Glomerular visceral epithelial cell (primary cell): ENCODE results near the gene RAB3GAP1.

Experiments used
- DNase-seq: peaks from one replicate; pipeline ENCODE4 v3.0.0-alpha.2; 2016; ENCODE audit errors: extremely low spot score

RAB3GAP1 gene

GRCh38 chr2:135163901-135164300 lies 111.8 kb downstream of the RAB3GAP1 start:
- DNase-seq = no peak

DNA sequence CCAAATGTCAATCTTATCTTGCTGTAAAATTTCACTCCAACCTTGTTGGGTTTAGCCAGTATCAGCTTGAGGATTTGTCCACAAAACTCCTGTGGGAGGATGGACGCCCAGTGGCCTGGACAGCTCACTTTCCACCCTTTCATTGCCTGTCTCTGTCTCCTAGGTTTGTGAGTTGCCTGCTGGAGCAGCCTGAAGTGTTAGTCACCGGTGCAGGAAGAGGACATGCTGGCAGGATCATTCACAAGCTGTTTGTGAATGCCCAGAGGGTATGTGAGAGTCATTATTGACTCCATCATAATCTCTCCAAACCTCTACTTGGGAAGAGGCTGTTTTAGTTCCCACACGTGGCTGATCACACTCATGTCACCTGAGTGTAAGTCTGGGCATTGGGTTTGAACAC lies 112.3 kb downstream of the RAB3GAP1 start:
- peak; percentile 47 for DNase-seq

DNA sequence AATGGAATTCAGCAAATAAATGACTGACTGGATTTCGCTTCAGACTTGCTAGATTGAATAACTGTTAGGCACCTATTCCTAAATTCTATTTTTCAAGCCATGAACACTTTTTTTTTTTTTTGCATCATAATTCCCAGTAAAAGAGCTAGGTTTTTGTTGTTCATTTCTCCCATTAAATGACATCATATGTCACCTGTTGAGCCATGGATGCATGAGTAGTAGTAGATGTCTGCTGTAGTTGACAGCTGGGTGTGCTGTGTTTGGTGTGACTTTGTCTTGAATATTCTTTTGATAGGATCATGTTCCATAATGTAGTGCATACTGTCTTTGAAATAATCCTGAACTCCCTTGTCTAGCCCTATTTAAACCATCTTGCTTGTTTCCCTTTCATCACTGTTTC lies 115.2 kb downstream of the RAB3GAP1 start:
- DNase-seq = no peak

- DNase-seq = no peak
Observed at GRCh38 chr2:135168204-135168856, 116.2 kb downstream of the RAB3GAP1 start.

GRCh38 chr2:135169900-135170753 lies 118.0 kb downstream of the RAB3GAP1 start:
- no peak for DNase-seq

GRCh38 chr2:135174049-135174809 lies 122.1 kb downstream of the RAB3GAP1 start:
- DNase-seq = no peak

DNA sequence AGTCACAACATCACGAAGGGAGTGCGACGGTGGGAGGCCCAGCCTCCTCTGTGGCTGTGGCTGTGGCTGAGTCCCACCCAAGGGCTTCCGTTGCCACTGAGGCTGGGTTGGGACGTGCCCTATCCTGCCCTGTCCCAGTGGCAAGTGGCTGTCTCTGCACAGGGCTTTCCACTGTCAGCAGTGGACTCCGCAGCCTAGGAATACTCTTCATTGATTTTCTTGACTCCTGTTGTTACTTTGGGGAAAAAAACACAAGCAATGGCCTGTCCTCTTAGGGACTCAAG lies 122.7 kb downstream of the RAB3GAP1 start:
- no peak for DNase-seq

DNA sequence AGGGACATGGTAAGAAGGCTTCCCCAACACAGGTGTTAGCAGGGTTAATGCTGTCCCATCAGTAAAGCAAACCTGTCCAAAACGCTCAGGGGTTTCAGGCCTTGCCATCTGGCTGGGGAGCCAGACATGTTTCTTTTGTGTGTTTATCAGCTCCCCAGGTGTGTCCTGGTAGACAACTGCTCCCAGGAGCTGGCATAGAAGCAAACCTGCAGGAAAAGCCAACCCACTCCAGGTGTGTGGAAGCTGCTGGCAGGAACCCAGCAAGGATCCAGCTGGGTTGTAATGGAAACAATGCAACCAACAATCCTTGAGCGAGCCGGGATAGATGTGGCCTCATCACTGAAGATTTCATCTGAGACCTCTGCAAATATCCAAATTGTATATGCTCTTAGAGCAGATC lies 123.1 kb downstream of the RAB3GAP1 start:
- DNase-seq = no peak

DNA sequence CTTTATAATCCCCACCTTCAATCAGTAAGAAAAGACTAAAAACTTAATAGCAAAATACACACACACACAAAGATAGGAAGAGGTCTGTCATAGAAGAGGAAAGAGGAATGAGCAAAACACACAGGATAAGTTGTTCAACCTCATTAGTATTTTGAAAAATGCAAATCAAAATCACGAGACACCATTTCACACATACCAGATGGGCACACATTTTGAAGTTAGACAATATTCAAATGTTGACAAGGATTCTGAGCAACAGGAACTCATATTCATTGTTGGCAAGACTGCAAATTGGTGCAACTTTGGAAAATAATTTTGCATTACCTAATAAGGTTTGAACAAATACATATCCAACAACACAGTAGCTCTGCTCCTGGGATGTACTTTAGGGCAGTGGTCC lies 127.6 kb downstream of the RAB3GAP1 start:
- DNase-seq = no peak

DNA sequence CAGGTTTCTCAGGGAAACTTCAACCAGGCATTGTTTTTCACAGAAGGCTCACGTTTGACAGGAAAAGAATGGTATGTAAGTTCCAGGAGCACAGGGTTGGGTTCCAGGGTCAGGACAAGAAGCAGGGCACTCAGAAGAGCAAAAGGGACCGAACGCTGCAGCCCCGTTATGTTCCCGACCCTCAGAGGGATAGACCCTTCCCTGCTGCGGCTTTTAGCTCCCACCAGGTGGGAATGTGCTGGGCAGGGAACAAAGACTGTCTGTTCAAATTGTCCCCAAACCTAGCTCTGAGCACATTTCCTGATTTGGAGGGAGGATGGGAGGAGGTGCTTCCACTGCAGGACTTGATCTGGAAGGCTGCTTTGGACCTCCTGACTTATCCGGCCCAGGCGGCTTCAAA lies 130.1 kb downstream of the RAB3GAP1 start:
- no peak for DNase-seq

DNA sequence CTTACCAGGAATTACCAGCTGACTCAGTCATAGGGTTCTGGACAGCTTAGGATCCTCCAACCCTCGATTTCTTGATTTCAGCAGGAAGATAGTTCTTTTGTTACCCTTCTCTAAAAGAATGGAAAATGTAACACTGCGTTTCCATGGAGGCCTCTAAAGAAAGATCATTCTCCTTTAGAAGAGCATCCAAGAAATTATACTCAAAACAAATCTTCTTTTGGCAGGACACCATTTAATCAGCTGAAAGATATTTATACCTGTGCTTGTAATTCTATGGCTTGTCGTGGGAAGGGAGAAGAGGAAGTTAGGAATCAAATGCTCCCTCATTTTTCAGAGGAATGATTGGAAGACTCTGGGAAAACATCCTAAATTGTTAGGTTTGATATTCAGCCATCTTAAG lies 130.5 kb downstream of the RAB3GAP1 start:
- no peak for DNase-seq

DNA sequence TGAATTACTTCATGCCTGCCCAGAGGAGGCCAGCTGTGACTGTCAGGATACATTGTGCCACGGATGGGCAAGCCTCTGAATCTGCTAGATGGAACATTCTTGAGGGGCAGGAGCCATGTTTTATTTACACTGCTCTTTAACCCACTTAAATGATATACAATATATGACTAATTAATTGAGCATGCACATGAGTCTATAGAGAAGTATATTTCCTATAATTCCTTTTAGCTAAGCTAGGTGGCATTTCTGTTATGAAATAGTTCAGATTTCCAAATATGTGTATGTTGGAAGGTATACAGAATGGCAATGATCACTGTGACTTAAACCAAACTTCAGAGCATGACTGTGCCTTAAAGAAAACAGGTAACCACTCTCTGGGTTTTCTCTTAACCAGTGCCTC lies 131.7 kb downstream of the RAB3GAP1 start:
- no peak for DNase-seq

DNA sequence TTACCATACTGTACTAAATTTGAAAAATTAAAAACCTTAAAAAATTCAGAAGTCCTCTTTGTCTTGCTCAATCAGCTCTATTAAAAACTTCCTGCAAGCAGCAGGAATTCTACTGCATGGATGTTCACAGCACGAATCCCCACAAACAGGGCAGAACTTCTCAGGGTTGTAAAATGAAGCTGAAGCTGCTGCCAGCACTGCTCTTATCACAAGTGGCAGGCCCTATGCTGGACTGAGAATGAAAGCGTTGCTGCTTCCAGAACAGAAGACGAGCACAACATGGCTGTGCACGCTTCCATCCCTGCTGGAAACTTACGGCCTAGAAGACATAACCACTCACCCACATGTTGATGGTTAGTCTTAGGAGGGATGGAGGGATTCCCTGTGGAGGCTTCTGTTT lies 134.0 kb downstream of the RAB3GAP1 start:
- no peak for DNase-seq

DNA sequence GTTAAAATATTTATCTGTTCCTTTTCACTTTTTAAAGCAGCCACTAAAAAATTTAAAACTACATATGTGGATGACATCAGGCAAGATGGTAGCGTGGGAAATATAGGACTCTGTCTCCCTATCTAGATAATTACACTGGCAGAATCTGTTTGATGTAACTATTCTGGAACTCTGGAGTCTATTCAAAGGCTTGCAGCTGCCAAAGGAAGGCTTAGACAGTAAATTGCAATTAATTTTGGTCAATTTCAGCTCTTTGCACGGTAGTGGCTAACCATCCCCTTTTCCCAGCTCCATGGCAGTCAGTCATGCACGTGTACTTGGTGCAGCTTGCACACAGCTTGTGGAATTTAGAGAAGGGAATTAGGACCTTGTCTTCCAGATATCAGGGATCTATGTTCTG lies 135.2 kb downstream of the RAB3GAP1 start:
- no peak for DNase-seq

- DNase-seq = no peak
Observed at GRCh38 chr2:135189148-135189547, 137.1 kb downstream of the RAB3GAP1 start.

DNA sequence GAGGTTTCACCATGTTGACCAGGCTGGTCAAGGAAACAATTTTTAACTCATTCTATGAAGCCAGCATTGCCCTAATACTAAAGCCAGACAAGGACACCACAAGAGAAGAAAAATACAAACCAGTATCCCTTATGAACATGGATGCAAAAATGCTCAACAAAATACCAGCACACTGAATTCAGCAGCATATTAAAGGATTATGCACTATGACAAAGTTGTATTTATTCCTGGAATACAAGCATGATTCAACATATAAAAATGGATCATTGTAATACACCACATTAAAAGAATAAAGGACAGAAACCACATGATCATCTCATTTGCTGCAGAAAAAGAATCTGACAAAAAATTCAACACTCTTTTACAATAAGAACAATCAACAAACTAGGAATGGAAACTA lies 138.7 kb downstream of the RAB3GAP1 start:
- no peak for DNase-seq

DNA sequence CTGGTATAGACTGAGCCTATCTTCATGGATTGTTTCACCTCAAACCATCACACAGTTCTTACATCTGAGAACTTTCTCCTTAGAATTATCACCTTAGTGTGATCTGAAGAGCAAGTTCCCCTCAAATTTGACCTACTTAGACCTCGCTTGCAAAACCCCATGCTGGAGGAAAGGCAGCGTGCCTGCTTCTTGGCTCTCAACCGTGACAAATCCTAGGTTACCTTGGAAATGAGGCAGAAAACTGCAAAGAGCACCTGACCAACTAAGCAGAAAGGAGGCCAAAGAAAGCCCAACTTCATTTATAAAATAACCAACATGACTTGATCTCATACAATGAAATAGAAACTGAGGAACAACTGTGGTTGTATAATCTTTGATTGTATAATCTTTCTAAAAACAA lies 146.4 kb downstream of the RAB3GAP1 start:
- no peak for DNase-seq

- DNase-seq = no peak
Observed at GRCh38 chr2:135202751-135203150, 150.7 kb downstream of the RAB3GAP1 start.

- DNase-seq = no peak
Observed at GRCh38 chr2:135203944-135204343, 151.9 kb downstream of the RAB3GAP1 start.

DNA sequence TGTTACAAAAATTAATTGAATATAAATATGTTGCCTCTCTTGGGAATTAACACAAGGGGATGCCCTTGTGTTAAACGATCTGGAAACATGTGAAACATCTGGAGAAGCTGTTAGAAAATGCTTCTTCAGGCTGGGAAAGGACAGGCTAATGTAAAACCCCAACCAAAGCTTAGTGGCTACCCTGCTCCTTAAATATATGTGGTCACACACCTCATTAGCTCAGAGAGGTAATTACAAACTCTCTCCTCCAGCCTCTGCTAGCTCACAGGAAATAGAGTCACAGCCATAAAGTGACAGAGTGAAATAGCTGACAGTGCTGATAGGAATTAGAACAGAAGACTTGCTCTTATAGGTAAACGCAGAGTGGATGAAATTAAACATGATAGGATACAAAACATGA lies 155.9 kb downstream of the RAB3GAP1 start:
- peak; percentile 13 for DNase-seq

GRCh38 chr2:135212757-135213156 lies 160.7 kb downstream of the RAB3GAP1 start:
- no peak for DNase-seq

- no peak for DNase-seq
Observed at GRCh38 chr2:135218426-135218825, 166.3 kb downstream of the RAB3GAP1 start.

DNA sequence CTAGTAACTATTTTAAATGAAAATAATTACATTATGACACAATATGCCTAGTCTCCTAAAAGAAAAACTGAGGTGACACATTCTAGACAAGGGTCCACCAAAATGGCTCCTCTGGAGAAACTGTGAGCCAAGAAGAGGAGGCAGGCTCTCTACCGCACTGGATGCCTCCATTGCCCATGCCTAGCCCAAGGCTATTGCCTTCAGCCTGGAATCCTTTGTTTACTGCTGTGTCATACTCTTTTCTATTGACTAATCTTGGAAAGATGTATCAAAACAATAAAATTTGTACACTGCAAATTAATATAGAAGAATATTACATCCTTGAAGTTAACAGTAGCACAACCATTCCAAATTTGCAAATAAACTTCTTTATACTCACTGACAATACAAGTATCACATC lies 167.1 kb downstream of the RAB3GAP1 start:
- no peak for DNase-seq
